Hematopoietic multipotent progenitor cell (in vitro differentiated cells): ENCODE data around the gene CMTM1. TPM values are rescaled to one million over a fixed set of nuclear protein-coding genes. Genes with fewer than 3 reads are reported as not detected.

ENCODE experiments used
- small RNA-seq: library from RNA; depleted of rRNA; stranded (forward); fragments of <200 nt; gene quantifications from one replicate; pipeline ENCODE3, GENCODE V24; 2012
- total RNA-seq: library from RNA; depleted of rRNA; stranded (reverse); fragments of >200 nt; gene quantifications from one replicate; pipeline ENCODE4 v1.2.3, GENCODE V29; 2012

The CMTM1 gene
- total RNA-seq, 1 donor = 6.5 TPM

Small RNAs within 50 kb of the gene (small RNA-seq; reads per million reads assigned to genes)
- gene CKLF-CMTM1 = not detected

Other genes with a start within 250 kb of the CMTM1 start
- gene CDH5, start 199.7 kb upstream of the CMTM1 start, total RNA-seq = 0.27 TPM
- not detected for gene BEAN1, start 139.1 kb upstream of the CMTM1 start, total RNA-seq
- gene TK2, start 16.3 kb upstream of the CMTM1 start, total RNA-seq = 15.3 TPM
- 46.3 TPM for gene CKLF, start 13.9 kb upstream of the CMTM1 start, total RNA-seq
- gene CMTM2, start 13.0 kb downstream of the CMTM1 start, total RNA-seq = 0.54 TPM
- gene CMTM3, start 38.3 kb downstream of the CMTM1 start, total RNA-seq = 24.0 TPM
- gene CMTM4, start 130.3 kb downstream of the CMTM1 start, total RNA-seq = 8.9 TPM
- 37.4 TPM for gene DYNC1LI2, start 185.2 kb downstream of the CMTM1 start, total RNA-seq
- gene TERB1, start 235.1 kb downstream of the CMTM1 start, total RNA-seq = not detected